ENCODE measurements around the gene KCNA10. TPM values are rescaled to one million over a fixed set of nuclear protein-coding genes. Genes with fewer than 3 reads are reported as not detected.
A peak's percentile ranks its signal among the peaks of the same experiment; 100 is the strongest.

KCNA10 gene
- total RNA-seq, 3 donors from 2014 or later, result not detected

- TF ChIP-seq POLR2AphosphoS5 (IDR thresholded peaks at IDR 0.05), result no peak
- TF ChIP-seq, protein P1, sequence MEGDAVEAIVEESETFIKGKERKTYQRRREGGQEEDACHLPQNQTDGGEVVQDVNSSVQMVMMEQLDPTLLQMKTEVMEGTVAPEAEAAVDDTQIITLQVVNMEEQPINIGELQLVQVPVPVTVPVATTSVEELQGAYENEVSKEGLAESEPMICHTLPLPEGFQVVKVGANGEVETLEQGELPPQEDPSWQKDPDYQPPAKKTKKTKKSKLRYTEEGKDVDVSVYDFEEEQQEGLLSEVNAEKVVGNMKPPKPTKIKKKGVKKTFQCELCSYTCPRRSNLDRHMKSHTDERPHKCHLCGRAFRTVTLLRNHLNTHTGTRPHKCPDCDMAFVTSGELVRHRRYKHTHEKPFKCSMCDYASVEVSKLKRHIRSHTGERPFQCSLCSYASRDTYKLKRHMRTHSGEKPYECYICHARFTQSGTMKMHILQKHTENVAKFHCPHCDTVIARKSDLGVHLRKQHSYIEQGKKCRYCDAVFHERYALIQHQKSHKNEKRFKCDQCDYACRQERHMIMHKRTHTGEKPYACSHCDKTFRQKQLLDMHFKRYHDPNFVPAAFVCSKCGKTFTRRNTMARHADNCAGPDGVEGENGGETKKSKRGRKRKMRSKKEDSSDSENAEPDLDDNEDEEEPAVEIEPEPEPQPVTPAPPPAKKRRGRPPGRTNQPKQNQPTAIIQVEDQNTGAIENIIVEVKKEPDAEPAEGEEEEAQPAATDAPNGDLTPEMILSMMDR (IDR thresholded peaks at IDR 0.05), result peak in 2 of 3 donors; percentile 28 to 33
- Histone ChIP-seq H3K27ac (no peak overlapping the region), H3K27me3 (peaks cover 0 to 14% of the 10 kb centered on the region in 2 donors)
Observed at GRCh38 chr1:110524311-110525248, 5.6 kb upstream of the KCNA10 start.

GRCh38 chr1:110523011-110523410 lies 4.0 kb upstream of the KCNA10 start:
- no peaks in the 10 kb centered on the region for H3K36me3 ChIP-seq
- peaks cover 0 to 14% of the 10 kb centered on the region in 2 donors for H3K27me3 ChIP-seq
- intact Hi-C loops (cut with DNase I; ENCODE audit: low total_unique reads), result no loop called here
- H3K4me1 ChIP-seq, result no peaks in the 10 kb centered on the region
- TF ChIP-seq, protein P1 (IDR thresholded peaks at IDR 0.05), result no peak
- TF ChIP-seq POLR2AphosphoS5 (IDR thresholded peaks at IDR 0.05) (no peak), POLR2A (IDR thresholded peaks at IDR 0.05) (no peak)
- no peak for DNase-seq (ENCODE audit: low spot score in 2 of 2)
- no peak overlapping the region for H3K27ac ChIP-seq
- H3K4me3 ChIP-seq, result no peak overlapping the region
- no peaks in the 10 kb centered on the region for H3K9me3 ChIP-seq

More at GRCh38 chr1:110524311-110525248, 5.6 kb upstream of the KCNA10 start:
- intact Hi-C loops (cut with DNase I; ENCODE audit: low total_unique reads), result no loop called here
- Histone ChIP-seq H3K9me3 (no peaks in the 10 kb centered on the region), H3K4me1 (no peaks in the 10 kb centered on the region), H3K4me3 (peak overlapping the region in 1 of 3 donors; percentile 41), H3K36me3 (no peaks in the 10 kb centered on the region)
- DNase-seq (ENCODE audit: low spot score in 2 of 2), result no peak

- Histone ChIP-seq H3K27me3 (peaks cover 0 to 14% of the 10 kb centered on the region in 2 donors), H3K9me3 (no peaks in the 10 kb centered on the region), H3K4me3 (no peak overlapping the region), H3K4me1 (no peaks in the 10 kb centered on the region), H3K36me3 (no peaks in the 10 kb centered on the region), H3K27ac (no peak overlapping the region)
- TF ChIP-seq POLR2A (IDR thresholded peaks at IDR 0.05), result no peak
- TF ChIP-seq, protein P1 (IDR thresholded peaks at IDR 0.05), result no peak
- intact Hi-C loops (cut with DNase I; ENCODE audit: low total_unique reads), result no loop called here
- DNase-seq (ENCODE audit: low spot score in 2 of 2), result no peak
Observed at GRCh38 chr1:110522560-110522959, 3.6 kb upstream of the KCNA10 start.

DNA sequence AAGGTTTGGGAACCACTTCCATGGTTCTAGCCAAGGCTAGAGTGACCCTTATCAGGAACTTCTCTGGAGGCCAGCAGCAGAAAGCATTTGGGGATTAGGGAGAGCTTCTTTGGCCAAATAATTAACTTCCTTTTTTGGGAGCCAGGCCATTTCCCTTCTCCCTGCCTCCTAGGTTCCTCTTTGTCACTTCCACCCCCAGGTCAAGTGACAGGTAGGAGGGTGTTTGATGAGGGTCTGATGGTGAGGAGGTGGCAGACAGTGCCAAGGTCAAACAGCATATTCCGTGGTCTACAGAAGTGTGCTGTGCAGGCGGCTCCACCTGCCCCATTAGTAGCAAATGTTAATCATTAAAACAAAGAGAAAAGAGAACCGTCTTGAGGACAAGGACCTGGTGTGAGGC lies 1.9 kb upstream of the KCNA10 start:
- Histone ChIP-seq H3K4me1 (no peaks in the 10 kb centered on the region), H3K27ac (no peak overlapping the region), H3K36me3 (no peaks in the 10 kb centered on the region), H3K27me3 (peaks cover 0 to 12% of the 10 kb centered on the region in 2 donors), H3K4me3 (no peak overlapping the region), H3K9me3 (no peaks in the 10 kb centered on the region)
- intact Hi-C loops (cut with DNase I; ENCODE audit: low total_unique reads), result no loop called here
- DNase-seq (ENCODE audit: low spot score in 2 of 2), result no peak
- TF ChIP-seq POLR2AphosphoS5 (IDR thresholded peaks at IDR 0.05) (no peak), POLR2A (IDR thresholded peaks at IDR 0.05) (no peak)
- TF ChIP-seq, protein P1 (IDR thresholded peaks at IDR 0.05), result no peak

- intact Hi-C loops (cut with DNase I; ENCODE audit: low total_unique reads), result no loop called here
- DNase-seq (ENCODE audit: low spot score in 2 of 2), result no peak
- H3K36me3 ChIP-seq, result no peaks in the 10 kb centered on the region
- H3K27me3 ChIP-seq, result no peaks in the 10 kb centered on the region
- H3K4me1 ChIP-seq, result no peaks in the 10 kb centered on the region
- no peak overlapping the region for H3K4me3 ChIP-seq
- TF ChIP-seq POLR2AphosphoS5 (IDR thresholded peaks at IDR 0.05), result no peak
- TF ChIP-seq POLR2A (IDR thresholded peaks at IDR 0.05), result no peak
- TF ChIP-seq, protein P1 (IDR thresholded peaks at IDR 0.05), result no peak
- H3K27ac ChIP-seq, result no peak overlapping the region
- H3K9me3 ChIP-seq, result no peaks in the 10 kb centered on the region
Observed at GRCh38 chr1:110515891-110516290, 3.1 kb downstream of the KCNA10 start.
